NAMALWA (cell line): ENCODE results near the gene CTSA.
"Not testable (repeated sequence)": the region's sequence is repeated elsewhere in the genome, so short reads cannot be mapped to it uniquely, and the experiment has no call there.

Source experiments
- DNase-seq: peaks from one replicate; pipeline ENCODE4 v3.0.0-alpha.2; 2015; ENCODE audit warnings: low spot score

Gene CTSA

GRCh38 chr20:45918779-45919537, 27.8 kb downstream of the CTSA start:
- no peak for DNase-seq

GRCh38 chr20:45919542-45920399, 28.6 kb downstream of the CTSA start:
- no peak for DNase-seq

- no peak for DNase-seq
Measured at GRCh38 chr20:45920462-45921336, 29.6 kb downstream of the CTSA start.

GRCh38 chr20:45921337-45922189, 30.4 kb downstream of the CTSA start:
- no peak for DNase-seq

GRCh38 chr20:45924391-45925261, 33.5 kb downstream of the CTSA start:
- no peak for DNase-seq

- DNase-seq = no peak
Measured at GRCh38 chr20:45925821-45926506, 34.8 kb downstream of the CTSA start.

- DNase-seq = no peak
Measured at GRCh38 chr20:45926731-45927070, 35.6 kb downstream of the CTSA start.

GRCh38 chr20:45927071-45927878, 36.1 kb downstream of the CTSA start:
- no peak for DNase-seq

- DNase-seq = not testable (repeated sequence)
Measured at GRCh38 chr20:45931680-45932079, 40.5 kb downstream of the CTSA start.

- DNase-seq = peak; percentile 76
Measured at GRCh38 chr20:45933266-45934045, 42.3 kb downstream of the CTSA start.

- peak; percentile 78 for DNase-seq
Measured at GRCh38 chr20:45934046-45934585, 43.0 kb downstream of the CTSA start.

GRCh38 chr20:45934586-45935415, 43.7 kb downstream of the CTSA start, which contains the start of gene PCIF1:
PCIF1 (plus strand) TSS chr20:45934683; CDS start chr20:45939000, 4,317 bp downstream.
- peak; percentile 99 for DNase-seq

- no peak for DNase-seq
Measured at GRCh38 chr20:45935416-45936046, 44.4 kb downstream of the CTSA start.

- no peak for DNase-seq
Measured at GRCh38 chr20:45937765-45938164, 46.6 kb downstream of the CTSA start.

- DNase-seq = no peak
Measured at GRCh38 chr20:45938727-45939438, 47.7 kb downstream of the CTSA start.

GRCh38 chr20:45940053-45940452, 48.9 kb downstream of the CTSA start:
- no peak for DNase-seq
